OCI-LY3 (cell line): ENCODE data around the gene SNCA.

ENCODE experiments used
- CTCF ChIP-seq: fragments of 200-600, 300-600 bp; sonication (generic); IDR thresholded peaks from 2 replicates; pipeline ENCODE4 v1.5.1; 2014; ENCODE audit warnings: antibody characterized with exemption, low read length, low read depth
- EZH2phosphoT487 ChIP-seq: fragments of 200-600 bp; shearing (Covaris generic); IDR thresholded peaks from 2 replicates; pipeline ENCODE4 v1.6.1; 2018; ENCODE audit warnings: antibody characterized with exemption, mixed run types, low read depth

- TF ChIP-seq CTCF: no peak
- no peak for TF ChIP-seq EZH2phosphoT487
These were observed 74.7 kb downstream of the SNCA start for GRCh38 chr4:89762311-89762710.
